Regular cardiac myocyte (primary cell): Measurements from ENCODE around the gene TBC1D19. TPM values are rescaled to one million over a fixed set of nuclear protein-coding genes. Genes with fewer than 3 reads are reported as not detected.

Source experiments
- total RNA-seq: library from RNA; depleted of rRNA; stranded (reverse); fragments of >200 nt; gene quantifications from 2 replicates; pipeline ENCODE4 v1.2.3, GENCODE V29; 2014

The TBC1D19 gene
- 30.9 and 48.5 TPM in 2 replicates for total RNA-seq

DNA sequence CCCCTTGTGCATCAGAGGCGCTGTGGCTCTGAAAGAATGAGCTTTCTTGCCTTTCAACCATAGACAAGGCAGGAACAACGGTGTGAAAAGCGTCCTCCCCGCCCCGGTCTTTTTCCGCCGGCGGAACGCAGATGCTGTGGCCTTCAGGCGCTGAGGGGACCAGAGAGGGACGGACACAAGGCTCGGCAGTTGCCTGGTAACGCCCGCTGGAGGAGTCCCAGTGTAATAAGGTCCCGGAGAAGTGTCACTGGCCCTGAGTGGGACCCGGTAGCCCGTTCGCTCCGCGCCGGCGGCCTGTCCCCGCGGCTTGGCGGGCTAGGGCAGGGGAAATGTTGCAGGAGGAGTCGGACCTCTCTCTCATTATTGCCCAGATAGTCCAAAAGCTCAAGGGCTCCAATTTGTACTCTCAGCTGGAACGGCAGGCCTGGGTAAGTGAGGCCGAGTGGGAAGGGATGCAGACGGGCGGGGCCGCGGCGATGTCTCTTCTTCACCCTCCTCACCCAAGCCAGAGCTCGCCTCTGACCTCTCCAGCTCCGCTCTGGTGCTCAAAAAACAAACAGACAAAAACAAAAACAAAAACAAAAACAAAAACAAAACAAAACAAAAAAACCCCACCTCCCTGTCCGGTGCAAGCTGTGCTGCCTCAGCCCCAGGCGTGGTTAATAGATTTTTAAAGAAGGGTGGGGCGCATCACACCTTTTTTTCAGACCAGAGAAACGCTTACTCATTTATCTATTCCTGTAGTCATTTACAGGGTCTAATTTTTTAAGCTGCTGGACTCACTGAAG, at the start of gene TBC1D19:
Gene TBC1D19, plus strand, starts transcription at position 220 of the 788 bp plus-strand sequence. Its CDS starts 110 bp downstream, at position 330.

Other genes starting within 250 kb of the TBC1D19 start
- under 0.01 TPM in 1 of 2 replicates, not detected in the other for gene CCKAR, start 93.6 kb upstream of the TBC1D19 start, total RNA-seq